GM12865 (cell line): ENCODE data around the gene OSBPL10.

Source experiments
- DNase-seq: peaks from one replicate; pipeline ENCODE4 v3.0.0; 2010; ENCODE audit warnings: low read depth
- H3K4me3 ChIP-seq: 2 replicates; pipeline ENCODE4 v1.5.1; 2011; ENCODE audit warnings: mild to moderate bottlenecking, low read depth, low read length, control low read depth
- TF ChIP-seq, protein P1 (sequence below): IDR thresholded peaks from 2 replicates; pipeline ENCODE4 v1.5.1; 2011; ENCODE audit warnings: low read length, control low read depth, low read depth, inconsistent platforms; ENCODE audit not compliant: insufficient read depth; ENCODE audit errors: missing control alignments

Gene OSBPL10

GRCh38 chr3:31929826-31930502, 51.1 kb downstream of the OSBPL10 start:
- TF ChIP-seq, protein P1, sequence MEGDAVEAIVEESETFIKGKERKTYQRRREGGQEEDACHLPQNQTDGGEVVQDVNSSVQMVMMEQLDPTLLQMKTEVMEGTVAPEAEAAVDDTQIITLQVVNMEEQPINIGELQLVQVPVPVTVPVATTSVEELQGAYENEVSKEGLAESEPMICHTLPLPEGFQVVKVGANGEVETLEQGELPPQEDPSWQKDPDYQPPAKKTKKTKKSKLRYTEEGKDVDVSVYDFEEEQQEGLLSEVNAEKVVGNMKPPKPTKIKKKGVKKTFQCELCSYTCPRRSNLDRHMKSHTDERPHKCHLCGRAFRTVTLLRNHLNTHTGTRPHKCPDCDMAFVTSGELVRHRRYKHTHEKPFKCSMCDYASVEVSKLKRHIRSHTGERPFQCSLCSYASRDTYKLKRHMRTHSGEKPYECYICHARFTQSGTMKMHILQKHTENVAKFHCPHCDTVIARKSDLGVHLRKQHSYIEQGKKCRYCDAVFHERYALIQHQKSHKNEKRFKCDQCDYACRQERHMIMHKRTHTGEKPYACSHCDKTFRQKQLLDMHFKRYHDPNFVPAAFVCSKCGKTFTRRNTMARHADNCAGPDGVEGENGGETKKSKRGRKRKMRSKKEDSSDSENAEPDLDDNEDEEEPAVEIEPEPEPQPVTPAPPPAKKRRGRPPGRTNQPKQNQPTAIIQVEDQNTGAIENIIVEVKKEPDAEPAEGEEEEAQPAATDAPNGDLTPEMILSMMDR: no peak
- DNase-seq: no peak
- H3K4me3 ChIP-seq: no peak overlapping the region

DNA sequence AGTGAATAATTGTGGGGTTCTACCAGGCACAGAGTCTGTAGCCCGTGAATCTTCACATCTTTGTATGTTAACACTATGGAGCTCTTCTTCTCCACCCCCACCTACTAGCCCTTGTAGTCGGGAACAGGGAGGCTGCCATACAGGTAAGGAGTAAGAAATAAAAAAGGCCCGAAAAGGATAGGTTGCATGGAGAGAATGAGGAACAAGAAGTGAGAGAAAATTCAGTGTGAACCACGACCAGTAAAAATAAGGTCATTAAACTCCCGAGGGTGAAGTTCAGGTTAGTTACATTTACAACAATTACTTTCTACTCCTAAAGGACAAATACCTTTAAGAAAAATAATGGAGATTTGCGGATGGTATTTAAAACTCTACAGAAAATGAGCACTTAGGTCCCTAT, 53.3 kb downstream of the OSBPL10 start:
- no peak for DNase-seq
- TF ChIP-seq, protein P1: no peak
- H3K4me3 ChIP-seq: no peak overlapping the region

DNA sequence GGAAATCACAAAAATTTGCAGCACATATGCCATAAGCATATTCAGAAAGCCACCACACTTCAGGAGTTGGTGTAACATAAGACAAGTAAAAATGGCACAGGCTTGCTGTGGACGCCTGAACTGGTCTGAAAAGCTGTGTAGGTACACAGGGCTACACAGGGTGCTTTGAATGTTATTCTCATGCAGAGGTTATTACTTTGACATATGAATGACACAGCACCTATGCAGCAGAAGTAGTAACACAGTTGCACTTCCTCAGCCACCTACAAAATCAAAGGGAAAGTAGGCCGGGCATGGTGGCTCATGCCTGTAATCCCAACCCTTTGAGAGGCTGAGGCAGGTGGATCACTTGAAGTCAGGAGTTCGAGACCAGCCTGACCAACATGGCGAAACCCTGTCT, 54.5 kb downstream of the OSBPL10 start:
- no peak for DNase-seq
- TF ChIP-seq, protein P1: no peak
- no peak overlapping the region for H3K4me3 ChIP-seq

- TF ChIP-seq, protein P1: no peak
- no peak overlapping the region for H3K4me3 ChIP-seq
- DNase-seq: peak; percentile 27
These were observed 55.8 kb downstream of the OSBPL10 start for GRCh38 chr3:31925271-31925630.

DNA sequence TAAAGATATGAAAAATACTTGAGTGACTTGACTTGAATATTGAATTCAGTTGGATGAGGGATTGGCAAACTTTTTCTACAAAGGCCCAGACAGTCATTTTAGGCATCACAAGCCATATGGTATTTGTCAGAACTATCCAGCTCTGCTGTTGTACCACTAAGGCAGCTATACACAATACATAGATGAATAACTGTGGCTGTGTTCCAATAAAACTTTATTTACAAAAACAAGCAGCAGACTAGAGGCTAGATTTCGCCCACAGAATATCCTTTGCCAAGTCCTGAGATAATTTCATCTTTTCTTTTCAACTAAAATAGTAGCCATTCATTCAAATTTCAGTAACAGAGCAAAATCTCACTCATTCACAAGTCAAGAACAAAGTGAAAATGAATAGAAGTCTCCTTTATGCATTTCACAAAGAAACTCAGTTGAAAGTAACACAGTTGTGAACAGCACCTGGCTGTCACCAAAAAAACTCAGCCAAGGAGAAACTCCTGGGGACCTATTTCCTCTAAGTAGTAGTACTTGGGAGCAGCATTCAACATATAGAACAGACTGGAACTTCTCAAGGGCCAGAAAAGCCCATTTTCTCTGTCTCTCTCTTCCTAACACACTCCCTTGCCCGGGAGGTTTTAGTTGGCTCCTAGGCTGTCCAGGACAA, 56.3 kb downstream of the OSBPL10 start:
- DNase-seq: no peak
- no peak overlapping the region for H3K4me3 ChIP-seq
- TF ChIP-seq, protein P1: no peak

- TF ChIP-seq, protein P1: no peak
- no peak for DNase-seq
- H3K4me3 ChIP-seq: no peak overlapping the region
These were observed 58.1 kb downstream of the OSBPL10 start for GRCh38 chr3:31922962-31923361.
